ES-I3 (cell line): ENCODE measurements around the gene PLG.
"Not testable (repeated sequence)": the region's sequence is repeated elsewhere in the genome, so short reads cannot be mapped to it uniquely, and the experiment has no call there.

ENCODE experiments used
- H3K36me3 ChIP-seq: 2 replicates; pipeline ENCODE4 v1.6.1; 2013; ENCODE audit warnings: mild to moderate bottlenecking, low read length, control low read depth, moderate library complexity; ENCODE audit not compliant: insufficient read depth
- H3K4me1 ChIP-seq: 2 replicates; pipeline ENCODE4 v1.6.1; 2013; ENCODE audit warnings: mild to moderate bottlenecking, control low read depth, low read length; ENCODE audit not compliant: insufficient read depth
- H3K9ac ChIP-seq: 2 replicates; pipeline ENCODE4 v1.6.1; 2013; ENCODE audit warnings: low read depth, mild to moderate bottlenecking, low read length, moderate library complexity
- H3K9me3 ChIP-seq: 2 replicates; pipeline ENCODE4 v1.6.1; 2013; ENCODE audit warnings: mild to moderate bottlenecking, low read length, moderate library complexity; ENCODE audit not compliant: control insufficient read depth, insufficient read depth

PLG gene

GRCh38 chr6:160690458-160690857 lies 11.6 kb upstream of the PLG start:
- H3K36me3 ChIP-seq = no peaks in the 10 kb centered on the region; the same call in 1 of the 2 replicates
- no peak overlapping the region for H3K9ac ChIP-seq
- H3K4me1 ChIP-seq = no peaks in the 10 kb centered on the region
- no peaks in the 10 kb centered on the region; the same call in 1 of the 2 replicates for H3K9me3 ChIP-seq

GRCh38 chr6:160691617-160692016 lies 10.4 kb upstream of the PLG start:
- no peaks in the 10 kb centered on the region for H3K4me1 ChIP-seq
- no peak overlapping the region for H3K9ac ChIP-seq
- H3K9me3 ChIP-seq = no peaks in the 10 kb centered on the region
- H3K36me3 ChIP-seq = no peaks in the 10 kb centered on the region; the same call in 1 of the 2 replicates

GRCh38 chr6:160692369-160692959 lies 9.6 kb upstream of the PLG start:
- H3K9ac ChIP-seq = no peak overlapping the region
- H3K36me3 ChIP-seq = no peaks in the 10 kb centered on the region
- H3K9me3 ChIP-seq = no peaks in the 10 kb centered on the region
- H3K4me1 ChIP-seq = no peaks in the 10 kb centered on the region

- not testable (repeated sequence) for H3K9me3 ChIP-seq, H3K36me3 ChIP-seq, H3K9ac ChIP-seq, H3K4me1 ChIP-seq
Observed at GRCh38 chr6:160695025-160695424, 7.0 kb upstream of the PLG start.

- H3K9me3 ChIP-seq, H3K36me3 ChIP-seq, H3K4me1 ChIP-seq, H3K9ac ChIP-seq: not testable (repeated sequence)
Observed at GRCh38 chr6:160695622-160696021, 6.4 kb upstream of the PLG start.

GRCh38 chr6:160696884-160697283 lies 5.2 kb upstream of the PLG start:
- H3K36me3 ChIP-seq, H3K9me3 ChIP-seq, H3K9ac ChIP-seq, H3K4me1 ChIP-seq: not testable (repeated sequence)

- H3K9ac ChIP-seq = no peak overlapping the region
- no peaks in the 10 kb centered on the region for H3K4me1 ChIP-seq
- no peaks in the 10 kb centered on the region for H3K9me3 ChIP-seq
- H3K36me3 ChIP-seq = no peaks in the 10 kb centered on the region
Observed at GRCh38 chr6:160697826-160698225, 4.2 kb upstream of the PLG start.

GRCh38 chr6:160704688-160705087 lies 2.6 kb downstream of the PLG start:
- not testable (repeated sequence) for H3K9me3 ChIP-seq, H3K9ac ChIP-seq, H3K4me1 ChIP-seq, H3K36me3 ChIP-seq

- not testable (repeated sequence) for H3K9ac ChIP-seq, H3K36me3 ChIP-seq, H3K9me3 ChIP-seq, H3K4me1 ChIP-seq
Observed at GRCh38 chr6:160708993-160709392, 6.9 kb downstream of the PLG start.

GRCh38 chr6:160714731-160715316 lies 12.8 kb downstream of the PLG start:
- Histone ChIP-seq H3K9ac (no peak overlapping the region), H3K4me1 (no peaks in the 10 kb centered on the region), H3K36me3 (no peaks in the 10 kb centered on the region), H3K9me3 (no peaks in the 10 kb centered on the region)

- Histone ChIP-seq H3K9me3 (no peaks in the 10 kb centered on the region), H3K36me3 (no peaks in the 10 kb centered on the region), H3K9ac (no peak overlapping the region), H3K4me1 (no peaks in the 10 kb centered on the region)
Observed at GRCh38 chr6:160730911-160731310, 28.9 kb downstream of the PLG start.

- no peaks in the 10 kb centered on the region for H3K4me1 ChIP-seq
- H3K9me3 ChIP-seq = no peaks in the 10 kb centered on the region
- H3K36me3 ChIP-seq = no peaks in the 10 kb centered on the region
- H3K9ac ChIP-seq = no peak overlapping the region
Observed at GRCh38 chr6:160733050-160733646, 31.1 kb downstream of the PLG start.

GRCh38 chr6:160734627-160735026 lies 32.6 kb downstream of the PLG start:
- Histone ChIP-seq H3K36me3 (no peaks in the 10 kb centered on the region), H3K4me1 (no peaks in the 10 kb centered on the region), H3K9me3 (no peaks in the 10 kb centered on the region), H3K9ac (no peak overlapping the region)

- H3K4me1 ChIP-seq = no peaks in the 10 kb centered on the region
- H3K36me3 ChIP-seq = no peaks in the 10 kb centered on the region
- no peaks in the 10 kb centered on the region for H3K9me3 ChIP-seq
- no peak overlapping the region for H3K9ac ChIP-seq
Observed at GRCh38 chr6:160735523-160735922, 33.5 kb downstream of the PLG start.

- no peak overlapping the region for H3K9ac ChIP-seq
- no peaks in the 10 kb centered on the region for H3K36me3 ChIP-seq
- no peaks in the 10 kb centered on the region for H3K4me1 ChIP-seq
- no peaks in the 10 kb centered on the region for H3K9me3 ChIP-seq
Observed at GRCh38 chr6:160737934-160738333, 35.9 kb downstream of the PLG start.
